ENCODE data around the gene HOXA5. TPM values are rescaled to one million over a fixed set of nuclear protein-coding genes. Genes with fewer than 3 reads are reported as not detected.

HOXA5 gene
- total RNA-seq, 1 donor from 2014 or later: 0.59 TPM

GRCh38 chr7:27165996-27166530 is 22.6 kb upstream of the HOXA5 start:
- Mint-ChIP-seq H3K27ac (ENCODE audit: unreplicated experiment) (no peak overlapping the region), H3K4me3 (ENCODE audit: unreplicated experiment) (no peak overlapping the region), H3K9me3 (ENCODE audit: unreplicated experiment) (no peaks in the 10 kb centered on the region), H3K27me3 (ENCODE audit: unreplicated experiment) (peaks cover 31% of the 10 kb centered on the region), H3K4me1 (ENCODE audit: unreplicated experiment) (peaks cover 38% of the 10 kb centered on the region), H3K36me3 (ENCODE audit: low read depth, unreplicated experiment) (peaks cover 4% of the 10 kb centered on the region)
- no peak for DNase-seq (ENCODE audit: low spot score)
- TF ChIP-seq, protein P1, sequence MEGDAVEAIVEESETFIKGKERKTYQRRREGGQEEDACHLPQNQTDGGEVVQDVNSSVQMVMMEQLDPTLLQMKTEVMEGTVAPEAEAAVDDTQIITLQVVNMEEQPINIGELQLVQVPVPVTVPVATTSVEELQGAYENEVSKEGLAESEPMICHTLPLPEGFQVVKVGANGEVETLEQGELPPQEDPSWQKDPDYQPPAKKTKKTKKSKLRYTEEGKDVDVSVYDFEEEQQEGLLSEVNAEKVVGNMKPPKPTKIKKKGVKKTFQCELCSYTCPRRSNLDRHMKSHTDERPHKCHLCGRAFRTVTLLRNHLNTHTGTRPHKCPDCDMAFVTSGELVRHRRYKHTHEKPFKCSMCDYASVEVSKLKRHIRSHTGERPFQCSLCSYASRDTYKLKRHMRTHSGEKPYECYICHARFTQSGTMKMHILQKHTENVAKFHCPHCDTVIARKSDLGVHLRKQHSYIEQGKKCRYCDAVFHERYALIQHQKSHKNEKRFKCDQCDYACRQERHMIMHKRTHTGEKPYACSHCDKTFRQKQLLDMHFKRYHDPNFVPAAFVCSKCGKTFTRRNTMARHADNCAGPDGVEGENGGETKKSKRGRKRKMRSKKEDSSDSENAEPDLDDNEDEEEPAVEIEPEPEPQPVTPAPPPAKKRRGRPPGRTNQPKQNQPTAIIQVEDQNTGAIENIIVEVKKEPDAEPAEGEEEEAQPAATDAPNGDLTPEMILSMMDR (IDR thresholded peaks at IDR 0.05; ENCODE audit: unreplicated experiment): no peak

DNA sequence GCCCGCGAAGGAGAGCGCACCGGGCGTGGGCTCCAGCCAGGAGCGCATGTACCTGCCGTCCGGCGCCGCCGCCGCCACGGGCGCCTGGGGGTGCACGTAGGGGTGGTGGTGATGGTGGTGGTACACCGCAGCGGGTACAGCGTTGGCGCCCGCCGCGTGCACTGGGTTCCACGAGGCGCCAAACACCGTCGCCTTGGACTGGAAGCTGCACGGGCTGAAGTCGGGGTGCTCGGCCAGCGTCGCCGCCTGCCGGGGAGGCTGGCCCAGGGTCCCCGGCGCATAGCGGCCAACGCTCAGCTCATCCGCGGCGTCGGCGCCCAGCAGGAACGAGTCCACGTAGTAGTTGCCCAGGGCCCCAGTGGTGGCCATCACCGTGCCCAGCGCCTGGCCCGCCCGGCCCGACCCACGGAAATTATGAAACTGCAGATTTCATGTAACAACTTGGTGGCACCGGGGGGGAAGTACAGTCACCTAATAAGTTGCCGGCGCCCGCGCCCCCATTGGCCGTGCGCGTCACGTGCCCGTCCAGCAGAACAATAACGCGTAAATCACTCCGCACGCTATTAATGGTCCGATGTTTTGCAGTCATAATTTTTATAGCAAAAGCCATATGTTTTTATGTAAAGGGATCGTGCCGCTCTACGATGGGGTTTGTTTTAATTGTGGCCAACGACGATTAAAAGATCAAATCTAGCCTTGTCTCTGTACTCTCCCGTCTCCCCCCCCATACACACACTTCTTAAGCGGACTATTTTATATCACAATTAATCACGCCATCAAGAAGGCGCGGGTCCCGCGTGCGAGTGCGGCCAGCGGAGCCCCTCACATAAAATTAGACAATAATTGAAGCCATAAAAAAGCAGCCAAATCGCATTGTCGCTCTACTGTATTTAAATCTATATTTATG is 21.9 kb upstream of the HOXA5 start, which contains the start of gene HOXA9:
Gene HOXA9, minus strand, starts transcription at position 449 of the 907 bp plus-strand sequence. Its CDS starts 80 bp downstream, at position 369.
- Mint-ChIP-seq H3K36me3 (ENCODE audit: low read depth, unreplicated experiment) (peaks cover 4% of the 10 kb centered on the region), H3K27me3 (ENCODE audit: unreplicated experiment) (peaks cover 33% of the 10 kb centered on the region), H3K9me3 (ENCODE audit: unreplicated experiment) (no peaks in the 10 kb centered on the region), H3K4me3 (ENCODE audit: unreplicated experiment) (peak within 1 kb of the TSS; percentile 77), H3K4me1 (ENCODE audit: unreplicated experiment) (peaks cover 34% of the 10 kb centered on the region), H3K27ac (ENCODE audit: unreplicated experiment) (no peak within 1 kb of the TSS)
- DNase-seq (ENCODE audit: low spot score): no peak
- TF ChIP-seq, protein P1 (IDR thresholded peaks at IDR 0.05; ENCODE audit: unreplicated experiment): no peak

- no peak overlapping the region for H3K27ac Mint-ChIP-seq (ENCODE audit: unreplicated experiment)
- H3K9me3 Mint-ChIP-seq (ENCODE audit: unreplicated experiment): no peaks in the 10 kb centered on the region
- H3K4me1 Mint-ChIP-seq (ENCODE audit: unreplicated experiment): peaks cover 31% of the 10 kb centered on the region
- peaks cover 4% of the 10 kb centered on the region for H3K36me3 Mint-ChIP-seq (ENCODE audit: low read depth, unreplicated experiment)
- peaks cover 33% of the 10 kb centered on the region for H3K27me3 Mint-ChIP-seq (ENCODE audit: unreplicated experiment)
- DNase-seq (ENCODE audit: low spot score): peak; percentile 60
- TF ChIP-seq, protein P1 (IDR thresholded peaks at IDR 0.05; ENCODE audit: unreplicated experiment): no peak
- H3K4me3 Mint-ChIP-seq (ENCODE audit: unreplicated experiment): no peak overlapping the region
These were observed 21.0 kb upstream of the HOXA5 start for GRCh38 chr7:27164367-27165088.

GRCh38 chr7:27164045-27164366 is 20.5 kb upstream of the HOXA5 start:
- H3K36me3 Mint-ChIP-seq (ENCODE audit: low read depth, unreplicated experiment): peaks cover 4% of the 10 kb centered on the region
- peaks cover 31% of the 10 kb centered on the region for H3K4me1 Mint-ChIP-seq (ENCODE audit: unreplicated experiment)
- TF ChIP-seq, protein P1 (IDR thresholded peaks at IDR 0.05; ENCODE audit: unreplicated experiment): no peak
- peaks cover 36% of the 10 kb centered on the region for H3K27me3 Mint-ChIP-seq (ENCODE audit: unreplicated experiment)
- no peak overlapping the region for H3K27ac Mint-ChIP-seq (ENCODE audit: unreplicated experiment)
- no peaks in the 10 kb centered on the region for H3K9me3 Mint-ChIP-seq (ENCODE audit: unreplicated experiment)
- DNase-seq (ENCODE audit: low spot score): no peak
- H3K4me3 Mint-ChIP-seq (ENCODE audit: unreplicated experiment): no peak overlapping the region

Measured in endothelial cell (in vitro differentiated cells).